Endodermal cell (in vitro differentiated cells): ENCODE data around the gene CRMP1. TPM values are rescaled to one million over a fixed set of nuclear protein-coding genes. Genes with fewer than 3 reads are reported as not detected.
A peak's percentile ranks its signal among the peaks of the same experiment; 100 is the strongest.

Source experiments
- DNase-seq: peaks from one replicate; pipeline ENCODE4 v3.0.0-alpha.2; 2017
- H3K27ac ChIP-seq: 2 replicates; pipeline ENCODE4 v1.5.1; 2013; ENCODE audit warnings: mild to moderate bottlenecking, low read depth, low read length, moderate library complexity
- H3K27me3 ChIP-seq: 2 replicates; pipeline ENCODE4 v1.6.1; 2013; ENCODE audit warnings: mild to moderate bottlenecking, low read length, moderate library complexity; ENCODE audit not compliant: insufficient read depth, control insufficient read depth, poor library complexity, severe bottlenecking
- H3K36me3 ChIP-seq: 2 replicates; pipeline ENCODE4 v1.7.0; 2013; ENCODE audit warnings: mild to moderate bottlenecking, low read length, moderate library complexity; ENCODE audit not compliant: control insufficient read depth, insufficient read depth
- H3K4me1 ChIP-seq: one replicate; pipeline ENCODE4 v1.7.0; 2013; ENCODE audit warnings: low read length; ENCODE audit not compliant: control insufficient read depth, insufficient read depth
- H3K4me3 ChIP-seq: 2 replicates; pipeline ENCODE4 v1.5.1; 2013; ENCODE audit warnings: mild to moderate bottlenecking, low read length, moderate library complexity
- H3K9ac ChIP-seq: 2 replicates; pipeline ENCODE4 v1.6.1; 2013; ENCODE audit warnings: mild to moderate bottlenecking, low read length, moderate library complexity; ENCODE audit not compliant: poor library complexity, severe bottlenecking; ENCODE audit errors: extremely low read depth
- H3K9me3 ChIP-seq: 2 replicates; pipeline ENCODE4 v1.6.1; 2013; ENCODE audit warnings: mild to moderate bottlenecking, low read length, moderate library complexity; ENCODE audit not compliant: control insufficient read depth
- H3K27ac Mint-ChIP-seq: 2 replicates; pipeline ENCODE4 v1.8.0; 2020; ENCODE audit warnings: mixed read lengths
- H3K27me3 Mint-ChIP-seq: 2 replicates; pipeline ENCODE4 v1.8.0; 2021; ENCODE audit warnings: mild to moderate bottlenecking, mixed read lengths; ENCODE audit not compliant: insufficient read depth
- H3K36me3 Mint-ChIP-seq: 2 replicates; pipeline ENCODE4 v1.8.0; 2020; ENCODE audit warnings: low read depth, mixed read lengths
- H3K4me1 Mint-ChIP-seq: 2 replicates; pipeline ENCODE4 v1.8.0; 2020; ENCODE audit warnings: mixed read lengths
- H3K4me3 Mint-ChIP-seq: 2 replicates; pipeline ENCODE4 v1.8.0; 2020; ENCODE audit warnings: mild to moderate bottlenecking, moderate library complexity, mixed read lengths
- H3K9me3 Mint-ChIP-seq: 2 replicates; pipeline ENCODE4 v1.8.0; 2020; ENCODE audit warnings: mild to moderate bottlenecking, mixed read lengths
- WGBS, 2 experiments: methylation state at CpG; one replicate each; pipeline versions ENCODE4 v1.1.5 to v1.1.7; 2013; ENCODE audit warnings: missing lambda C conversion rate in 2 of 2, mixed read lengths in 1 of 2; ENCODE audit not compliant: insufficient coverage in 1 of 2, insufficient read length in 1 of 2; 5-methylcytosine and 5-hydroxymethylcytosine counted together
- total RNA-seq, 2 donors: library from RNA; stranded (reverse); fragmentation: NEBNext Ultra II Directional in 1 of 2; extraction: Animal tissue kit (Norgen Biotek cat#: 25700) in 1 of 2; gene quantifications; 2 replicates in 1 of 2; 3 replicates in 1 of 2; pipeline ENCODE4 v1.2.1, GENCODE V29; 2021
- TF ChIP-seq, protein P1 (sequence below): fragments of 200-600 bp; sonication (generic); conservative IDR thresholded peaks from 2 replicates; pipeline ENCODE4 v1.5.0; 2021; ENCODE audit warnings: antibody characterized with exemption, mild to moderate bottlenecking

The CRMP1 gene
- total RNA-seq, 2 donors from 2014 or later, result 40.0 to 64.9 TPM

DNA sequence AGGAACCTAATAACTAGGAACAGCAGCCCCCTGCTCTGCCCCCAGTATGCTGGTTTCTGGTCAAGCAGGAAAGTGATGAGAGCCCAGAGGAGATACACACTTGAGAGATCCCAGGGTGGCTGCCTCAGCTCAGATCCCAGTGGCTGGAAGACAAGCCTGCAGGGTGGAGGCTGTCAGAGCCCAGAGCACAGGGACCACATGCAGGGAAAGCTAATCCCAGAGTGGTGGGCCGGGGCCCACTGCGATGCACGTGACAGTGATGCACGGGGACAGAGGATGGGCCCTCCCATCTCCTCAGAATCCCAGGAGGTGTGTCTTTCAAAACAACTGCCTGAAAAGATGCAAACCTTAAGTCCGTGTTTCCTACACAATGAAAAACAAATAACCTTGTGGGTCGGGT, 29.1 kb upstream of the CRMP1 start:
- Histone ChIP-seq H3K27ac (no peak overlapping the region), H3K4me1 (no peaks in the 10 kb centered on the region), H3K36me3 (no peaks in the 10 kb centered on the region), H3K27me3 (no peaks in the 10 kb centered on the region), H3K9me3 (no peaks in the 10 kb centered on the region), H3K9ac (no peak overlapping the region), H3K4me3 (no peak overlapping the region)
- DNase-seq, result peak; percentile 55
- no peak overlapping the region for H3K4me3 Mint-ChIP-seq
- H3K4me1 Mint-ChIP-seq, result peaks cover 8% of the 10 kb centered on the region
- WGBS, 2 experiments, result 70 to 76% methylated on average over 6 of the region's 6 CpGs
- no peaks in the 10 kb centered on the region for H3K36me3 Mint-ChIP-seq
- H3K27ac Mint-ChIP-seq, result no peak overlapping the region
- TF ChIP-seq, protein P1, sequence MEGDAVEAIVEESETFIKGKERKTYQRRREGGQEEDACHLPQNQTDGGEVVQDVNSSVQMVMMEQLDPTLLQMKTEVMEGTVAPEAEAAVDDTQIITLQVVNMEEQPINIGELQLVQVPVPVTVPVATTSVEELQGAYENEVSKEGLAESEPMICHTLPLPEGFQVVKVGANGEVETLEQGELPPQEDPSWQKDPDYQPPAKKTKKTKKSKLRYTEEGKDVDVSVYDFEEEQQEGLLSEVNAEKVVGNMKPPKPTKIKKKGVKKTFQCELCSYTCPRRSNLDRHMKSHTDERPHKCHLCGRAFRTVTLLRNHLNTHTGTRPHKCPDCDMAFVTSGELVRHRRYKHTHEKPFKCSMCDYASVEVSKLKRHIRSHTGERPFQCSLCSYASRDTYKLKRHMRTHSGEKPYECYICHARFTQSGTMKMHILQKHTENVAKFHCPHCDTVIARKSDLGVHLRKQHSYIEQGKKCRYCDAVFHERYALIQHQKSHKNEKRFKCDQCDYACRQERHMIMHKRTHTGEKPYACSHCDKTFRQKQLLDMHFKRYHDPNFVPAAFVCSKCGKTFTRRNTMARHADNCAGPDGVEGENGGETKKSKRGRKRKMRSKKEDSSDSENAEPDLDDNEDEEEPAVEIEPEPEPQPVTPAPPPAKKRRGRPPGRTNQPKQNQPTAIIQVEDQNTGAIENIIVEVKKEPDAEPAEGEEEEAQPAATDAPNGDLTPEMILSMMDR, result no peak
- H3K9me3 Mint-ChIP-seq, result no peaks in the 10 kb centered on the region
- peaks cover 7% of the 10 kb centered on the region for H3K27me3 Mint-ChIP-seq

DNA sequence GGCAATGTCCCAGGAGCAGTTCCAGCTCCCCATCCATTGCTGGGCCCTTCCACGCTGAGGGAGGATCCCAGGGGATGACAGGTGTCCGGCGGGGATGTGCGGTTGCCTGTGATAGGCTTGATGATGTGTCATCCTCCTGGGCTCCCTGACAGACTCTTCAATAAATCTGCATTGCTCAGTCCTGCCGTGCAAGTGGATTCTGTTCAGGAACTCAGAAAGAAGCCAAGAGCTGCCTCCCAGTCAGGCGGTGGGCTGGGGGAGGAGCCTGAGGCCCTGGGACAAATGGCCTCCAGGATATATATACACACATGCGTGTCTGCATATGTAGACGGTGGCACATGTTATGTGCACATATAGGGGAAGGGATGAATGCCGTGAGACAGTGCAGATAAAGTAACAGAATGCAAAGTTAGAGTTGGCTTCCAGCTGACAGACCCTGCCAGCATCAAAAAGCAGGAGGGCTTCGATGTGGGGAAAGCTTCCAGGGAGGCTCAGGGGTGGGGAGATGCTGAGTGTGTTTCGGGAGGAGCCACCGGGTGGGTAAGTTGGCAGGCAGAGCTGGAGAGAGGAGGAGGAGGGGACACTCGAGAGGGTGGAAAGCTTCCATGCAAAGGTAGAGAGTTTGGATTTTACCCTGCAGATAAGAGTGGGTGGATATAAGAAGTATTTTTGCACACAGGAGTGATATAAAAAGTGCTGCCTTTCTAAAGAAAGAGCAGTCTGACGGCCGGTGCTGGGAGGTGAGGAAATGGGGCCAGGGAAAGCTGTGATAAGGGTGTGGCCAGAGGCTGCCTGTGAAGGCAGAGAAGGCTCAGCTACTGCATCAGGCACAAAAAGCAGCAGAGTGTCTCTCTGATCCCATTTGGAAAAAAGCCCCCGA, 28.5 kb upstream of the CRMP1 start:
- Histone ChIP-seq H3K27me3 (no peaks in the 10 kb centered on the region), H3K9ac (no peak overlapping the region), H3K9me3 (no peaks in the 10 kb centered on the region), H3K4me3 (no peak overlapping the region), H3K4me1 (no peaks in the 10 kb centered on the region), H3K36me3 (no peaks in the 10 kb centered on the region), H3K27ac (no peak overlapping the region)
- peaks cover 8% of the 10 kb centered on the region for H3K4me1 Mint-ChIP-seq
- 74 to 83% methylated on average over 12 to 16 of the region's 16 CpGs for WGBS, 2 experiments
- H3K27ac Mint-ChIP-seq, result no peak overlapping the region
- H3K36me3 Mint-ChIP-seq, result no peaks in the 10 kb centered on the region
- TF ChIP-seq, protein P1, result no peak
- peaks cover 7% of the 10 kb centered on the region for H3K27me3 Mint-ChIP-seq
- no peak overlapping the region for H3K4me3 Mint-ChIP-seq
- H3K9me3 Mint-ChIP-seq, result no peaks in the 10 kb centered on the region
- DNase-seq, result peak; percentile 47

DNA sequence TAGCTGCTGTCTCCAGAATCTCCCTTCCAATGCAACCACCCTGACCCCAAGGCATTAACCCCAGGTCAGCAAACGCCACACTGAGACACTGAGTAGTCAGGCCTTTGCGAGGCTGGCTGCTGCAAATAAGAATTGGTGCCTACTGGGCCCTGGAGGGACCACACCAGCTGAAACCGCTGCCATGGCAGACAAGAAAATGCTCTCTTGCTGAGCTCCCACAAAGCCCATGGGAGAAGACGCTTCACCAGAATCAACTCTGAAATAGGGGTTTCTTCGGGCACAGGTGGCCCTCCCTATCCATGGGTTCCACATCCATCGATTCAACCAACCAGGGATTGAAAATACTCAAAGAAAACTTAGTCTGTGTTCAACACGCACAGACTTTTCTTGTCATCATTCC, 26.7 kb upstream of the CRMP1 start:
- Histone ChIP-seq H3K27me3 (no peaks in the 10 kb centered on the region), H3K4me3 (no peak overlapping the region), H3K36me3 (no peaks in the 10 kb centered on the region), H3K9me3 (no peaks in the 10 kb centered on the region), H3K9ac (no peak overlapping the region), H3K27ac (no peak overlapping the region), H3K4me1 (no peaks in the 10 kb centered on the region)
- TF ChIP-seq, protein P1, result no peak
- Mint-ChIP-seq H3K27me3 (peaks cover 7% of the 10 kb centered on the region), H3K9me3 (no peaks in the 10 kb centered on the region), H3K36me3 (no peaks in the 10 kb centered on the region), H3K4me3 (no peak overlapping the region), H3K27ac (no peak overlapping the region), H3K4me1 (peaks cover 8% of the 10 kb centered on the region)
- DNase-seq, result no peak
- 89 to 100% methylated on average over 5 to 7 of the region's 7 CpGs for WGBS, 2 experiments
